Activated T-cell treated with anti-CD3 and anti-CD28 coated beads, Interleukin-2, amount 50 U/mL, for 4 hours (primary cell): ENCODE results near the gene WWOX. TPM values are rescaled to one million over a fixed set of nuclear protein-coding genes. Genes with fewer than 3 reads are reported as not detected.

Experiments used
- ATAC-seq, 2 donors: fragments of 200-7000 bp; cut with Tn5 transposase; one replicate each; pipeline ENCODE4 v1.10.0; 2021
- DNase-seq: peaks from one replicate; pipeline ENCODE4 v3.0.0-alpha.2; 2020
- H3K27me3 Mint-ChIP-seq: one replicate; pipeline ENCODE4 v1.8.0; 2021; ENCODE audit warnings: low read depth, mixed read lengths
- H3K36me3 Mint-ChIP-seq: one replicate; pipeline ENCODE4 v1.8.0; 2022; ENCODE audit warnings: mixed read lengths; ENCODE audit not compliant: insufficient read depth
- H3K4me1 Mint-ChIP-seq: one replicate; pipeline ENCODE4 v1.8.0; 2021; ENCODE audit warnings: low read depth, mixed read lengths
- H3K4me3 Mint-ChIP-seq: one replicate; pipeline ENCODE4 v1.8.0; 2021; ENCODE audit warnings: mild to moderate bottlenecking, moderate library complexity, mixed read lengths
- H3K9me3 Mint-ChIP-seq: one replicate; pipeline ENCODE4 v1.8.0; 2021; ENCODE audit warnings: mixed read lengths
- total RNA-seq, 3 donors: library from RNA; stranded (reverse); gene quantifications; one replicate each; pipeline ENCODE4 v1.2.1, GENCODE V29; 2021

WWOX gene
- total RNA-seq, 3 donors from 2014 or later: 13.9 to 19.1 (median 18.9) TPM

- H3K36me3 Mint-ChIP-seq: no peaks in the 10 kb centered on the region
- no peaks in the 10 kb centered on the region for H3K9me3 Mint-ChIP-seq
- H3K4me1 Mint-ChIP-seq: no peaks in the 10 kb centered on the region
- H3K27me3 Mint-ChIP-seq: no peaks in the 10 kb centered on the region
- no peak overlapping the region for H3K4me3 Mint-ChIP-seq
- no peak for DNase-seq
- no peak for ATAC-seq
Observed at GRCh38 chr16:78325468-78326352, 226.3 kb downstream of the WWOX start.

- H3K27me3 Mint-ChIP-seq: no peaks in the 10 kb centered on the region
- DNase-seq (no peak), ATAC-seq (no peak)
- H3K4me3 Mint-ChIP-seq: no peak overlapping the region
- no peaks in the 10 kb centered on the region for H3K9me3 Mint-ChIP-seq
- no peaks in the 10 kb centered on the region for H3K36me3 Mint-ChIP-seq
- H3K4me1 Mint-ChIP-seq: no peaks in the 10 kb centered on the region
Observed at GRCh38 chr16:78326731-78327130, 227.3 kb downstream of the WWOX start.

- ATAC-seq (no peak), DNase-seq (no peak)
- Mint-ChIP-seq H3K36me3 (peaks cover 6% of the 10 kb centered on the region), H3K4me1 (no peaks in the 10 kb centered on the region), H3K27me3 (no peaks in the 10 kb centered on the region), H3K9me3 (no peaks in the 10 kb centered on the region), H3K4me3 (no peak overlapping the region)
Observed at GRCh38 chr16:78331731-78332130, 232.3 kb downstream of the WWOX start.

GRCh38 chr16:78333808-78334207, 234.4 kb downstream of the WWOX start:
- ATAC-seq (no peak), DNase-seq (no peak)
- Mint-ChIP-seq H3K4me3 (no peak overlapping the region), H3K9me3 (no peaks in the 10 kb centered on the region), H3K36me3 (peaks cover 6% of the 10 kb centered on the region), H3K27me3 (no peaks in the 10 kb centered on the region), H3K4me1 (no peaks in the 10 kb centered on the region)

- ATAC-seq (no peak), DNase-seq (no peak)
- Mint-ChIP-seq H3K4me3 (no peak overlapping the region), H3K36me3 (peaks cover 3% of the 10 kb centered on the region), H3K9me3 (peaks cover 4% of the 10 kb centered on the region), H3K4me1 (no peaks in the 10 kb centered on the region), H3K27me3 (no peaks in the 10 kb centered on the region)
Observed at GRCh38 chr16:78340590-78340989, 241.1 kb downstream of the WWOX start.

GRCh38 chr16:78348068-78348467, 248.6 kb downstream of the WWOX start:
- Mint-ChIP-seq H3K9me3 (no peaks in the 10 kb centered on the region), H3K36me3 (peaks cover 4% of the 10 kb centered on the region), H3K4me3 (no peak overlapping the region), H3K4me1 (no peaks in the 10 kb centered on the region), H3K27me3 (no peaks in the 10 kb centered on the region)
- DNase-seq (no peak), ATAC-seq (no peak)

GRCh38 chr16:78348886-78349285, 249.4 kb downstream of the WWOX start:
- Mint-ChIP-seq H3K4me3 (no peak overlapping the region), H3K36me3 (peaks cover 4% of the 10 kb centered on the region), H3K4me1 (no peaks in the 10 kb centered on the region), H3K27me3 (no peaks in the 10 kb centered on the region), H3K9me3 (no peaks in the 10 kb centered on the region)
- DNase-seq: no peak
- no peak for ATAC-seq

GRCh38 chr16:78352184-78352583, 252.7 kb downstream of the WWOX start:
- Mint-ChIP-seq H3K27me3 (no peaks in the 10 kb centered on the region), H3K9me3 (no peaks in the 10 kb centered on the region), H3K4me1 (no peaks in the 10 kb centered on the region), H3K36me3 (peaks cover 6% of the 10 kb centered on the region), H3K4me3 (no peak overlapping the region)
- DNase-seq: no peak
- no peak for ATAC-seq

- H3K9me3 Mint-ChIP-seq: no peaks in the 10 kb centered on the region
- no peaks in the 10 kb centered on the region for H3K27me3 Mint-ChIP-seq
- no peaks in the 10 kb centered on the region for H3K4me1 Mint-ChIP-seq
- no peak overlapping the region for H3K4me3 Mint-ChIP-seq
- H3K36me3 Mint-ChIP-seq: peaks cover 6% of the 10 kb centered on the region
- DNase-seq: no peak
- ATAC-seq: no peak
Observed at GRCh38 chr16:78353640-78354275, 254.3 kb downstream of the WWOX start.

- ATAC-seq: no peak
- no peaks in the 10 kb centered on the region for H3K27me3 Mint-ChIP-seq
- no peak overlapping the region for H3K4me3 Mint-ChIP-seq
- no peak for DNase-seq
- H3K36me3 Mint-ChIP-seq: no peaks in the 10 kb centered on the region
- H3K4me1 Mint-ChIP-seq: no peaks in the 10 kb centered on the region
- H3K9me3 Mint-ChIP-seq: no peaks in the 10 kb centered on the region
Observed at GRCh38 chr16:78362524-78363135, 263.2 kb downstream of the WWOX start.

GRCh38 chr16:78363843-78364555, 264.5 kb downstream of the WWOX start:
- ATAC-seq (no peak), DNase-seq (no peak)
- Mint-ChIP-seq H3K27me3 (no peaks in the 10 kb centered on the region), H3K9me3 (no peaks in the 10 kb centered on the region), H3K36me3 (no peaks in the 10 kb centered on the region), H3K4me3 (no peak overlapping the region), H3K4me1 (no peaks in the 10 kb centered on the region)

GRCh38 chr16:78364556-78364880, 265.1 kb downstream of the WWOX start:
- no peak for ATAC-seq
- no peaks in the 10 kb centered on the region for H3K27me3 Mint-ChIP-seq
- no peak overlapping the region for H3K4me3 Mint-ChIP-seq
- H3K36me3 Mint-ChIP-seq: no peaks in the 10 kb centered on the region
- no peaks in the 10 kb centered on the region for H3K9me3 Mint-ChIP-seq
- DNase-seq: no peak
- H3K4me1 Mint-ChIP-seq: no peaks in the 10 kb centered on the region

GRCh38 chr16:78365366-78365765, 265.9 kb downstream of the WWOX start:
- H3K36me3 Mint-ChIP-seq: no peaks in the 10 kb centered on the region
- H3K9me3 Mint-ChIP-seq: peaks cover 3% of the 10 kb centered on the region
- ATAC-seq (no peak), DNase-seq (no peak)
- no peaks in the 10 kb centered on the region for H3K4me1 Mint-ChIP-seq
- no peak overlapping the region for H3K4me3 Mint-ChIP-seq
- H3K27me3 Mint-ChIP-seq: no peaks in the 10 kb centered on the region
